Gastrocnemius medialis (tissue), 4 donors: Measurements from ENCODE around the gene ENC1.

ENCODE experiments used
- POLR2A ChIP-seq, 2 donors: fragments of 450-650 bp; IDR thresholded peaks; one replicate each; pipeline ENCODE4 v1.6.1; 2017; ENCODE audit warnings: antibody characterized with exemption in 2 of 2, mild to moderate bottlenecking in 2 of 2, moderate library complexity in 2 of 2
- TF ChIP-seq, protein P1 (sequence below), 5 experiments: fragments of 450-650 bp in 3 of 5; fragments of 200-600 bp in 2 of 5; sonication (generic) in 2 of 5; IDR thresholded peaks in 4 of 5; conservative IDR thresholded peaks in 1 of 5; 1 replicate in 4 of 5; 2 replicates in 1 of 5; pipeline ENCODE4 v1.5.1; 2016 to 2019; ENCODE audit warnings: antibody characterized with exemption in 5 of 5, mild to moderate bottlenecking in 3 of 5, moderate library complexity in 3 of 5

DNA sequence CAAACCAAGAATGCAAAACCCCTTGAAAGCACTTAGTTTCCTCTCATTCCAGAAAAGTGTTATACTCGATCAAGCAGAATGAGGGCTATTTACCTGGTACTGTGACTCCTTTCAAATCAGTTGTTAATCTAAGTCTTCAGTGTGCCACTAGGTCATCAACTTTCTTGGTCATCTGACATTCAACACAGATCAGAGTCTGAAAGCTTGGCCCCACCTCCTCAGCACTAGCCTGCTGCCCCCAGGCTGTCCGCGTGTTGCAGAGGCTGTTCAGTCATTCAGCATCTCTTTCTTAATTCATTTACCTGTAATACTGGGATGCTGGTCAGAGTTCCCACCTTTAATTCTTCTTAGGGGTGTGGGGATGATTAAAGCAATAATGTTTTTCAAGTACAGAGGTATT is 28.5 kb downstream of the ENC1 start:
- TF ChIP-seq, protein P1, sequence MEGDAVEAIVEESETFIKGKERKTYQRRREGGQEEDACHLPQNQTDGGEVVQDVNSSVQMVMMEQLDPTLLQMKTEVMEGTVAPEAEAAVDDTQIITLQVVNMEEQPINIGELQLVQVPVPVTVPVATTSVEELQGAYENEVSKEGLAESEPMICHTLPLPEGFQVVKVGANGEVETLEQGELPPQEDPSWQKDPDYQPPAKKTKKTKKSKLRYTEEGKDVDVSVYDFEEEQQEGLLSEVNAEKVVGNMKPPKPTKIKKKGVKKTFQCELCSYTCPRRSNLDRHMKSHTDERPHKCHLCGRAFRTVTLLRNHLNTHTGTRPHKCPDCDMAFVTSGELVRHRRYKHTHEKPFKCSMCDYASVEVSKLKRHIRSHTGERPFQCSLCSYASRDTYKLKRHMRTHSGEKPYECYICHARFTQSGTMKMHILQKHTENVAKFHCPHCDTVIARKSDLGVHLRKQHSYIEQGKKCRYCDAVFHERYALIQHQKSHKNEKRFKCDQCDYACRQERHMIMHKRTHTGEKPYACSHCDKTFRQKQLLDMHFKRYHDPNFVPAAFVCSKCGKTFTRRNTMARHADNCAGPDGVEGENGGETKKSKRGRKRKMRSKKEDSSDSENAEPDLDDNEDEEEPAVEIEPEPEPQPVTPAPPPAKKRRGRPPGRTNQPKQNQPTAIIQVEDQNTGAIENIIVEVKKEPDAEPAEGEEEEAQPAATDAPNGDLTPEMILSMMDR (IDR thresholded peaks at IDR 0.05 in 4 of 5, conservative IDR thresholded peaks at IDR 0.05 in 1 of 5) = no peak
- TF ChIP-seq POLR2A (IDR thresholded peaks at IDR 0.05) = no peak
